ENCODE data around the gene PNCK.

GRCh38 chrX:153714256-153714655 lies 40.6 kb upstream of the PNCK start:
- TF ChIP-seq ZNF274 (IDR thresholded peaks at IDR 0.05; ENCODE audit: low read depth, low read length) (no peak), POLR2A (IDR thresholded peaks at IDR 0.05; ENCODE audit: borderline replicate concordance, extremely low read depth, insufficient read depth, insufficient read length) (no peak), YY1 (IDR thresholded peaks at IDR 0.05; ENCODE audit: extremely low read depth, insufficient replicate concordance, low read depth, low read length) (no peak), REST (IDR thresholded peaks at IDR 0.05; ENCODE audit: low read depth) (no peak), POLR2AphosphoS5 (IDR thresholded peaks at IDR 0.05; ENCODE audit: low read depth, low read length) (no peak), CTCF (IDR thresholded peaks at IDR 0.05 in 2 of 3, conservative IDR thresholded peaks at IDR 0.05 in 1 of 3; ENCODE audit: borderline replicate concordance in 1 of 3, insufficient read depth in 1 of 3, low read depth in 2 of 3, low read length in 2 of 3) (no peak), SP1 (IDR thresholded peaks at IDR 0.05; ENCODE audit: low read depth) (no peak), EZH2 (IDR thresholded peaks at IDR 0.05) (no peak), ATF3 (IDR thresholded peaks at IDR 0.05) (no peak), FOSL1 (IDR thresholded peaks at IDR 0.05; ENCODE audit: low read depth) (no peak), EGR1 (IDR thresholded peaks at IDR 0.05; ENCODE audit: low read depth) (no peak), RAD21 (IDR thresholded peaks at IDR 0.05; ENCODE audit: low read depth) (no peak), JUND (IDR thresholded peaks at IDR 0.05) (no peak)
